B cell (primary cell): ENCODE data around the gene COX14. TPM values are rescaled to one million over a fixed set of nuclear protein-coding genes. Genes with fewer than 3 reads are reported as not detected.

Experiments used
- ATAC-seq: fragments of 200-7000 bp; cut with Tn5 transposase; one replicate; pipeline ENCODE4 v1.10.0; 2021; ENCODE audit warnings: low read depth, mild to moderate bottlenecking, moderate number of reproducible peaks, moderate library complexity
- CTCF ChIA-PET: fragments of 350-600 bp; sonication (Branson Sonifier 250); formaldehyde crosslinking; loops from one replicate; lab custom pipeline; 2021; ENCODE audit warnings: antibody characterized with exemption, inconsistent platforms; lab: Charles Lee
- POLR2A ChIA-PET: fragments of 350-600 bp; sonication (Branson Sonifier 250); formaldehyde crosslinking; loops from one replicate; lab custom pipeline; 2021; ENCODE audit warnings: antibody characterized with exemption; lab: Charles Lee
- DNase-seq: peaks from one replicate; pipeline ENCODE4 v3.0.0; 2013
- H2AFZ ChIP-seq: 2 replicates; pipeline ENCODE4 v1.6.1; 2012; ENCODE audit warnings: mild to moderate bottlenecking, low read depth, low read length; ENCODE audit not compliant: insufficient read depth, poor library complexity, severe bottlenecking
- H3K27ac ChIP-seq, 2 donors: 1 replicate in 1 of 2; 2 replicates in 1 of 2; pipeline ENCODE4 v1.5.1; 2012 to 2013; ENCODE audit warnings: low read length in 2 of 2, mild to moderate bottlenecking in 2 of 2, moderate library complexity in 1 of 2
- H3K27me3 ChIP-seq, 4 experiments: fragments of 200-600 bp in 1 of 4; sonication (generic) in 1 of 4; replicated peaks in 1 of 4; 1 replicate in 2 of 4; 2 replicates in 2 of 4; pipeline versions ENCODE4 v1.6.1 to v1.7.0; 2013 to 2016; ENCODE audit warnings: low read length in 3 of 4, mild to moderate bottlenecking in 2 of 4, mixed read lengths in 1 of 4, moderate library complexity in 1 of 4; ENCODE audit not compliant: insufficient read depth in 4 of 4, control insufficient read depth in 3 of 4; ENCODE audit errors: control extremely low read depth in 1 of 4
- H3K36me3 ChIP-seq, 2 experiments: replicated peaks in 1 of 2; 1 replicate in 1 of 2; 2 replicates in 1 of 2; pipeline versions ENCODE4 v1.6.1 to v1.7.1; 2013; ENCODE audit warnings: low read length in 1 of 2; ENCODE audit not compliant: insufficient read depth in 2 of 2, control insufficient read depth in 1 of 2; ENCODE audit errors: control extremely low read depth in 1 of 2, extremely low read depth in 1 of 2
- H3K4me1 ChIP-seq, 2 donors: fragments of 200-600 bp in 1 of 2; sonication (generic) in 1 of 2; 1 replicate in 1 of 2; 2 replicates in 1 of 2; pipeline versions ENCODE4 v1.5.1 to v1.6.1; 2013 to 2017; ENCODE audit warnings: low read length in 2 of 2; ENCODE audit not compliant: control insufficient read depth in 2 of 2, insufficient read depth in 2 of 2
- H3K4me2 ChIP-seq: replicated peaks from 2 replicates; pipeline ENCODE3; 2012; ENCODE audit warnings: mild to moderate bottlenecking, low read depth, low read length; ENCODE audit not compliant: poor library complexity, severe bottlenecking
- H3K4me3 ChIP-seq, 5 experiments: fragments of 200-600 bp in 1 of 5; sonication (generic) in 1 of 5; 1 replicate in 3 of 5; 2 replicates in 2 of 5; pipeline versions ENCODE4 v1.5.1 to v1.7.0; 2011 to 2016; ENCODE audit warnings: low read length in 4 of 5, mild to moderate bottlenecking in 4 of 5, low read depth in 2 of 5, control low read depth in 1 of 5, moderate library complexity in 1 of 5; ENCODE audit not compliant: insufficient read depth in 1 of 5; ENCODE audit errors: control extremely low read depth in 1 of 5, extremely low read depth in 1 of 5
- H3K79me2 ChIP-seq: fragments of 200-600 bp; sonication (generic); one replicate; pipeline ENCODE4 v1.6.0; 2016; ENCODE audit warnings: low read length; ENCODE audit not compliant: control insufficient read depth, insufficient read depth
- H3K9ac ChIP-seq: fragments of 200-600 bp; sonication (generic); 2 replicates; pipeline ENCODE4 v1.6.1; 2017; ENCODE audit warnings: mild to moderate bottlenecking, low read length, moderate library complexity
- H3K9me3 ChIP-seq, 3 donors: one replicate each; pipeline versions ENCODE4 v1.6.1 to v1.7.1; 2013; ENCODE audit warnings: low read length in 2 of 3; ENCODE audit not compliant: control insufficient read depth in 2 of 3, insufficient read depth in 1 of 3; ENCODE audit errors: control extremely low read depth in 1 of 3
- H4K20me1 ChIP-seq: 2 replicates; pipeline ENCODE4 v1.6.0; 2012; ENCODE audit warnings: mild to moderate bottlenecking, low read length; ENCODE audit not compliant: insufficient read depth, control insufficient read depth, poor library complexity, severe bottlenecking
- H3K27ac Mint-ChIP-seq: one replicate; pipeline ENCODE4 v1.8.0; 2021; ENCODE audit warnings: mixed read lengths
- H3K27me3 Mint-ChIP-seq: one replicate; pipeline ENCODE4 v1.8.0; 2021; ENCODE audit warnings: mixed read lengths
- H3K4me1 Mint-ChIP-seq: one replicate; pipeline ENCODE4 v1.8.0; 2021; ENCODE audit warnings: mixed read lengths
- H3K4me3 Mint-ChIP-seq: one replicate; pipeline ENCODE4 v1.8.0; 2021; ENCODE audit warnings: mixed read lengths
- H3K9me3 Mint-ChIP-seq: one replicate; pipeline ENCODE4 v1.8.0; 2022; ENCODE audit warnings: mixed read lengths; ENCODE audit not compliant: insufficient read depth
- EZH2 ChIP-seq: IDR thresholded peaks from 2 replicates; pipeline ENCODE4 v1.6.1; 2012; ENCODE audit warnings: borderline replicate concordance, low read depth, mild to moderate bottlenecking, moderate library complexity, low read length; ENCODE audit not compliant: insufficient read depth, poor library complexity, severe bottlenecking
- WGBS: methylation state at CpG from one replicate; pipeline ENCODE4 v1.1.5; 2013; ENCODE audit warnings: missing lambda C conversion rate; ENCODE audit not compliant: insufficient coverage; 5-methylcytosine and 5-hydroxymethylcytosine counted together
- intact Hi-C: fragments of 100-400 bp; cut with micrococcal nuclease; formaldehyde crosslinking; loops from one replicate; pipeline ENCODE4 v1.10.0; 2022
- polyA plus RNA-seq: library from polyadenylated mRNA; depleted of rRNA; stranded (reverse); fragments of >200 nt; gene quantifications from 2 replicates; pipeline ENCODE4 v1.2.3, GENCODE V29; 2012
- total RNA-seq, 2 donors: library from RNA; stranded (reverse); fragments of 120-200 nt in 1 of 2; gene quantifications; 1 replicate in 1 of 2; 2 replicates in 1 of 2; pipeline versions ENCODE4 v1.2.3 to v1.2.4, GENCODE V29; 2013 to 2022
- TF ChIP-seq, protein P1 (sequence below): fragments of 200-600 bp; IDR thresholded peaks from one replicate; pipeline ENCODE4 v1.8.0; 2022; ENCODE audit warnings: antibody characterized with exemption, mild to moderate bottlenecking

Gene COX14
- total and polyA plus RNA-seq, 2 donors (not counting 1 experiment from before 2014, with no cell fraction given), result 31.8 to 60.4 TPM

DNA sequence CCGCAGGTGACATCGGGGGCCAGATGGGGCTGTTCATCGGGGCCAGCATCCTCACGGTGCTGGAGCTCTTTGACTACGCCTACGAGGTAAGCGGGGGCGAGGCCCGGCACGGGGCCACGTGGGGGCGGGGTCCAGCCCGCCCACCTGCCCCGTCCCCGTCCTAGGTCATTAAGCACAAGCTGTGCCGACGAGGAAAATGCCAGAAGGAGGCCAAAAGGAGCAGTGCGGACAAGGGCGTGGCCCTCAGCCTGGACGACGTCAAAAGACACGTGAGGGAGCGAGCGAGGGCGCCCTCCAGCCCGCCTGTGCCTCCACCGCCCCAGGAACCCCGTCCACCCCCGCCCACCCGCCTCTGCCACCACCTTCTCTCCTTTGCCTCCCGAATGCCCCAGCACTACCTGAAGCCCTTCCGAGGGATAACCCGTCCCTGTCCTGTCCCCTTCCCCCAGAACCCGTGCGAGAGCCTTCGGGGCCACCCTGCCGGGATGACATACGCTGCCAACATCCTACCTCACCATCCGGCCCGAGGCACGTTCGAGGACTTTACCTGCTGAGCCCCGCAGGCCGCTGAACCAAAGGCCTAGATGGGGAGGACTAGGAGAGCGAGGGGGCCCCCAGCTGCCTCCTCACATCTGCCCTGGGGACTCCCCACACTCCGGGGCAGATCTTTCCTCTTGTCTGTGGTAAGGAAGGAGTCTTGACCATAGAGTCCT, 30.8 kb upstream of the COX14 start:
- no peaks in the 10 kb centered on the region for H3K9me3 ChIP-seq
- 63% methylated on average over 33 of the region's 46 CpGs for WGBS
- no peak overlapping the region for H3K9ac ChIP-seq
- H4K20me1 ChIP-seq, result no peaks in the 10 kb centered on the region
- no peaks in the 10 kb centered on the region for H3K36me3 ChIP-seq
- H3K27ac ChIP-seq, result no peak overlapping the region
- no peak for TF ChIP-seq EZH2
- TF ChIP-seq, protein P1, sequence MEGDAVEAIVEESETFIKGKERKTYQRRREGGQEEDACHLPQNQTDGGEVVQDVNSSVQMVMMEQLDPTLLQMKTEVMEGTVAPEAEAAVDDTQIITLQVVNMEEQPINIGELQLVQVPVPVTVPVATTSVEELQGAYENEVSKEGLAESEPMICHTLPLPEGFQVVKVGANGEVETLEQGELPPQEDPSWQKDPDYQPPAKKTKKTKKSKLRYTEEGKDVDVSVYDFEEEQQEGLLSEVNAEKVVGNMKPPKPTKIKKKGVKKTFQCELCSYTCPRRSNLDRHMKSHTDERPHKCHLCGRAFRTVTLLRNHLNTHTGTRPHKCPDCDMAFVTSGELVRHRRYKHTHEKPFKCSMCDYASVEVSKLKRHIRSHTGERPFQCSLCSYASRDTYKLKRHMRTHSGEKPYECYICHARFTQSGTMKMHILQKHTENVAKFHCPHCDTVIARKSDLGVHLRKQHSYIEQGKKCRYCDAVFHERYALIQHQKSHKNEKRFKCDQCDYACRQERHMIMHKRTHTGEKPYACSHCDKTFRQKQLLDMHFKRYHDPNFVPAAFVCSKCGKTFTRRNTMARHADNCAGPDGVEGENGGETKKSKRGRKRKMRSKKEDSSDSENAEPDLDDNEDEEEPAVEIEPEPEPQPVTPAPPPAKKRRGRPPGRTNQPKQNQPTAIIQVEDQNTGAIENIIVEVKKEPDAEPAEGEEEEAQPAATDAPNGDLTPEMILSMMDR, result no peak
- Mint-ChIP-seq H3K4me3 (no peak overlapping the region), H3K9me3 (no peaks in the 10 kb centered on the region), H3K27me3 (peaks cover 2% of the 10 kb centered on the region), H3K4me1 (peaks cover 18% of the 10 kb centered on the region), H3K27ac (peak overlapping the region; percentile 53)
- H3K27me3 ChIP-seq, result no peaks in the 10 kb centered on the region
- ATAC-seq, result no peak
- H2AFZ ChIP-seq, result peak overlapping the region; percentile 8
- H3K4me1 ChIP-seq, result peaks cover 6 to 14% of the 10 kb centered on the region in 2 donors
- H3K4me3 ChIP-seq, result no peak overlapping the region
- intact Hi-C loops, result no loop called here
- ChIA-PET CTCF (interaction anchor here (0.7 to 17.2 kb wide), 5 partner anchors 10 to 94 kb away, joined by 3 to 343 read pairs (median 6); partner anchors contain the start of genes CERS5, COX14 and GPD1), POLR2A (no interaction called here)
- H3K4me2 ChIP-seq, result peak overlapping the region; percentile 3
- H3K79me2 ChIP-seq, result peaks cover 7% of the 10 kb centered on the region
- no peak for DNase-seq

DNA sequence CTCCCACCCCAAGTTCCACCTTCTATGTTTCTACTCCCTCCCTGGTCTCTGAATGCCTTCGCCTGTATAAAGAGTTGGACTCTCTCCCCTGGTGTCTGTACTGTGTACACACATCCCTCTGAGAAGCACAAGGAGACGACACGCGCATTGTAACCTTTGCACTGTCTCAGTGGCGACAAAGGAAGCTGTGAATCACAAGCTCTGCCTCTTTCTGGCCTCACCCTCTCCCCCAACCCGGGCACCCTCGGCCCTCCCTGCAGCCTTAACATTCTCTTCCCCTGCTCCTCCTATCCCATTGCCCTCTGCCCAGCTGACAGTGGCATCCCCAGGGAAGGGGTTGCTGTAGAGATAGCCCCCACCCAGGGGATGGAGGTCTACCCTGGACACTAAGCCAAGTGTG, 29.4 kb upstream of the COX14 start:
- DNase-seq (no peak), ATAC-seq (no peak)
- Mint-ChIP-seq H3K27me3 (peaks cover 2% of the 10 kb centered on the region), H3K4me3 (no peak overlapping the region), H3K9me3 (no peaks in the 10 kb centered on the region), H3K4me1 (peaks cover 28% of the 10 kb centered on the region), H3K27ac (peak overlapping the region; percentile 50)
- Histone ChIP-seq H3K4me3 (no peak overlapping the region), H2AFZ (no peak overlapping the region), H4K20me1 (no peaks in the 10 kb centered on the region), H3K27me3 (no peaks in the 10 kb centered on the region), H3K9me3 (no peaks in the 10 kb centered on the region), H3K79me2 (peaks cover 7% of the 10 kb centered on the region), H3K27ac (no peak overlapping the region), H3K4me1 (peaks cover 6 to 14% of the 10 kb centered on the region in 2 donors), H3K36me3 (peaks cover 6 to 10% of the 10 kb centered on the region in 2 experiments), H3K9ac (no peak overlapping the region), H3K4me2 (no peak overlapping the region)
- ChIA-PET CTCF (interaction anchor here (0.8 to 17.2 kb wide), 9 partner anchors 9 to 116 kb away, joined by 4 to 343 read pairs (median 5); partner anchors contain the start of genes CERS5, COX14 and GPD1), POLR2A (interaction anchor here (0.6 kb wide), 1 partner anchor 142 kb away, joined by 4 read pairs; no protein-coding TSS in a partner anchor)
- TF ChIP-seq EZH2, result no peak
- TF ChIP-seq, protein P1, result no peak
- WGBS, result 95% methylated on average over 6 of the region's 7 CpGs
- intact Hi-C loops, result no loop called here
